BLaER1 (cell line): ENCODE data around the gene NANP.
"Not testable (repeated sequence)": the region's sequence is repeated elsewhere in the genome, so short reads cannot be mapped to it uniquely, and the experiment has no call there.

Source experiments
- H3K27ac ChIP-seq: shearing (Covaris generic); formaldehyde crosslinking; 2 replicates; pipeline ENCODE4 v1.8.1; 2022
- H3K27me3 ChIP-seq: shearing (Covaris generic); formaldehyde crosslinking; 2 replicates; pipeline ENCODE4 v1.8.1; 2022
- H3K36me3 ChIP-seq: shearing (Covaris generic); formaldehyde crosslinking; 2 replicates; pipeline ENCODE4 v1.8.1; 2022
- H3K4me1 ChIP-seq: shearing (Covaris generic); formaldehyde crosslinking; 2 replicates; pipeline ENCODE4 v1.8.1; 2022
- H3K4me2 ChIP-seq: shearing (Covaris generic); formaldehyde crosslinking; 2 replicates; pipeline ENCODE4 v1.8.1; 2022
- H3K4me3 ChIP-seq: shearing (Covaris generic); formaldehyde crosslinking; 2 replicates; pipeline ENCODE4 v1.8.1; 2022
- H3K9ac ChIP-seq: shearing (Covaris generic); formaldehyde crosslinking; 2 replicates; pipeline ENCODE4 v1.8.1; 2022
- H3K9me3 ChIP-seq: shearing (Covaris generic); formaldehyde crosslinking; 2 replicates; pipeline ENCODE4 v1.8.1; 2022
- H4K20me1 ChIP-seq: shearing (Covaris generic); formaldehyde crosslinking; 2 replicates; pipeline ENCODE4 v1.8.1; 2022
- Cebpa-rat ChIP-seq: shearing (Covaris generic); IDR thresholded peaks from 2 replicates; pipeline ENCODE4 v1.8.1; 2022

The NANP gene

GRCh38 chr20:25588491-25588890 is 35.3 kb downstream of the NANP start:
- H3K9me3 ChIP-seq = peaks cover 28% of the 10 kb centered on the region
- peaks cover 17% of the 10 kb centered on the region; the same call in 1 of the 2 replicates for H3K4me1 ChIP-seq
- no peak overlapping the region for H3K27ac ChIP-seq
- H3K36me3 ChIP-seq = no peaks in the 10 kb centered on the region
- H3K4me3 ChIP-seq = no peak overlapping the region
- H3K27me3 ChIP-seq = peaks cover 32% of the 10 kb centered on the region
- H3K9ac ChIP-seq = no peak overlapping the region
- no peak overlapping the region for H3K4me2 ChIP-seq
- TF ChIP-seq Cebpa-rat = no peak
- H4K20me1 ChIP-seq = no peaks in the 10 kb centered on the region

GRCh38 chr20:25587536-25587935 is 36.3 kb downstream of the NANP start:
- Histone ChIP-seq H3K9ac (no peak overlapping the region), H3K27me3 (peaks cover 34% of the 10 kb centered on the region), H3K4me1 (peaks cover 13% of the 10 kb centered on the region; the same call in 1 of the 2 replicates), H4K20me1 (no peaks in the 10 kb centered on the region), H3K4me3 (no peak overlapping the region), H3K36me3 (no peaks in the 10 kb centered on the region), H3K9me3 (peaks cover 29% of the 10 kb centered on the region), H3K27ac (no peak overlapping the region), H3K4me2 (no peak overlapping the region)
- no peak for TF ChIP-seq Cebpa-rat

- no peaks in the 10 kb centered on the region for H3K36me3 ChIP-seq
- peaks cover 29% of the 10 kb centered on the region for H3K9me3 ChIP-seq
Observed at GRCh38 chr20:25586877-25587276, 36.9 kb downstream of the NANP start.

GRCh38 chr20:25584905-25585704 is 38.7 kb downstream of the NANP start, which contains the start of gene NINL:
NINL (minus strand) TSS chr20:25585531; CDS start chr20:25526587, 58,944 bp downstream.
- Histone ChIP-seq H3K4me1 (peaks cover 11% of the 10 kb centered on the region; the same call in 1 of the 2 replicates), H3K27me3 (peaks cover 34% of the 10 kb centered on the region), H3K4me2 (peak within 1 kb of the TSS; percentile 84), H4K20me1 (no peaks in the 10 kb centered on the region), H3K9me3 (peaks cover 29% of the 10 kb centered on the region), H3K9ac (peak within 1 kb of the TSS; percentile 80), H3K27ac (peak within 1 kb of the TSS; percentile 83), H3K36me3 (0 out of 2 replicates have a peak, but pooled peaks cover 5% of the 10 kb centered on the region), H3K4me3 (peak within 1 kb of the TSS; percentile 74)
- no peak for TF ChIP-seq Cebpa-rat

More at GRCh38 chr20:25586877-25587276, 36.9 kb downstream of the NANP start:
- TF ChIP-seq Cebpa-rat = no peak
- Histone ChIP-seq H3K27me3 (peaks cover 34% of the 10 kb centered on the region), H3K27ac (no peak overlapping the region), H3K9ac (no peak overlapping the region), H3K4me3 (no peak overlapping the region), H4K20me1 (no peaks in the 10 kb centered on the region), H3K4me2 (no peak overlapping the region), H3K4me1 (peaks cover 11% of the 10 kb centered on the region; the same call in 1 of the 2 replicates)

- H3K4me2 ChIP-seq, H3K4me3 ChIP-seq: not testable (repeated sequence)
Observed at GRCh38 chr20:25583607-25584006, 40.2 kb downstream of the NANP start.

GRCh38 chr20:25580711-25581110 is 43.1 kb downstream of the NANP start:
- Histone ChIP-seq H3K9me3 (peaks cover 23% of the 10 kb centered on the region), H3K4me3 (no peak overlapping the region), H3K27me3 (peaks cover 23% of the 10 kb centered on the region), H3K27ac (no peak overlapping the region), H3K9ac (no peak overlapping the region), H4K20me1 (no peaks in the 10 kb centered on the region), H3K4me1 (peaks cover 14% of the 10 kb centered on the region; the same call in 1 of the 2 replicates), H3K4me2 (no peak overlapping the region), H3K36me3 (0 out of 2 replicates have a peak, but pooled peaks cover 5% of the 10 kb centered on the region)
- TF ChIP-seq Cebpa-rat = no peak

More at GRCh38 chr20:25583607-25584006, 40.2 kb downstream of the NANP start:
- peaks cover 29% of the 10 kb centered on the region for H3K9me3 ChIP-seq
- H3K27me3 ChIP-seq = peaks cover 34% of the 10 kb centered on the region
- peaks cover 11% of the 10 kb centered on the region; the same call in 1 of the 2 replicates for H3K4me1 ChIP-seq
- not testable (repeated sequence) for H3K36me3 ChIP-seq, H3K9ac ChIP-seq, H4K20me1 ChIP-seq, H3K27ac ChIP-seq

- peaks cover 7% of the 10 kb centered on the region; the same call in 1 of the 2 replicates for H3K4me1 ChIP-seq
- peaks cover 9% of the 10 kb centered on the region for H3K9me3 ChIP-seq
- no peak overlapping the region for H3K27ac ChIP-seq
- TF ChIP-seq Cebpa-rat = no peak
- H3K36me3 ChIP-seq = 0 out of 2 replicates have a peak, but pooled peaks cover 5% of the 10 kb centered on the region
- H3K4me3 ChIP-seq = no peak overlapping the region
- no peak overlapping the region for H3K9ac ChIP-seq
- H3K27me3 ChIP-seq = peaks cover 8% of the 10 kb centered on the region
- no peak overlapping the region for H3K4me2 ChIP-seq
- no peaks in the 10 kb centered on the region for H4K20me1 ChIP-seq
Observed at GRCh38 chr20:25579081-25579770, 44.6 kb downstream of the NANP start.

- peaks cover 10% of the 10 kb centered on the region; the same call in 1 of the 2 replicates for H3K4me1 ChIP-seq
Observed at GRCh38 chr20:25576783-25577530, 46.9 kb downstream of the NANP start.

GRCh38 chr20:25574411-25574810 is 49.4 kb downstream of the NANP start:
- peaks cover 13% of the 10 kb centered on the region; the same call in 1 of the 2 replicates for H3K4me1 ChIP-seq
- no peak overlapping the region for H3K27ac ChIP-seq
- H3K9ac ChIP-seq = no peak overlapping the region
- no peak overlapping the region for H3K4me2 ChIP-seq
- no peaks in the 10 kb centered on the region for H3K9me3 ChIP-seq
- no peaks in the 10 kb centered on the region for H3K27me3 ChIP-seq
- no peaks in the 10 kb centered on the region for H4K20me1 ChIP-seq
- H3K36me3 ChIP-seq = no peaks in the 10 kb centered on the region
- no peak for TF ChIP-seq Cebpa-rat
- no peak overlapping the region for H3K4me3 ChIP-seq

More at GRCh38 chr20:25576783-25577530, 46.9 kb downstream of the NANP start:
- Histone ChIP-seq H3K9me3 (no peaks in the 10 kb centered on the region), H3K9ac (no peak overlapping the region), H4K20me1 (no peaks in the 10 kb centered on the region), H3K4me3 (no peak overlapping the region), H3K4me2 (no peak overlapping the region), H3K27ac (no peak overlapping the region), H3K36me3 (0 out of 2 replicates have a peak, but pooled peaks cover 5% of the 10 kb centered on the region), H3K27me3 (no peaks in the 10 kb centered on the region)
- TF ChIP-seq Cebpa-rat = no peak
